Measurements from ENCODE around the gene PLXNB2. TPM values are rescaled to one million over a fixed set of nuclear protein-coding genes. Genes with fewer than 3 reads are reported as not detected.
"Not testable (repeated sequence)": the region's sequence is repeated elsewhere in the genome, so short reads cannot be mapped to it uniquely, and the experiment has no call there.

PLXNB2 gene
- total RNA-seq, 3 donors from 2014 or later (not counting 1 experiment from before 2014, with no cell fraction given) = 6.0 to 34.7 (median 18.9) TPM

DNA sequence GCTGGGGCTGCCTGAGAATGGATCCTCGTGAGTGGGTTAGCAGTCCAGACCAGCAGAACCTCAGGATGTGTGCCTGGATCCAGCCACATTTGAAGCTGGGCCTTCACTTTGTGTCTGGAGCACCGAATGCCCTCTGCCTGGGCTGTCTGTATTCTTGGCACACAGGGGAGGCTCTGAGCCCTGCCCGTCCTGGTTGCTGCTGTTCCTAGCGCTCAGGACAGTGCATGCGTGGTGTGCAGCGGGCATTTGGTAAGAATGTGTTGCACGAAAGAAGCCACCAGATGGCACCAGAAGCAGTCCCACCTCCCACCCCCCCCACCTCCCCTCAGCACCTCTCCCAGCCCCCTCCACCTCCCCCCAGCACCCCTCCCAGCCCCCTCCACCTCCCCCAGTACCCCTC, 33.1 kb downstream of the PLXNB2 start:
- Mint-ChIP-seq H3K27me3 (ENCODE audit: low read depth in 2 of 2) (peaks cover 6 to 7% of the 10 kb centered on the region in 2 donors), H3K4me3 (peak overlapping the region; percentile 52), H3K4me1 (peaks cover 4 to 14% of the 10 kb centered on the region in 2 donors), H3K36me3 (no peaks in the 10 kb centered on the region), H3K27ac (no peak overlapping the region), H3K9me3 (no peaks in the 10 kb centered on the region)
- peaks cover 26% of the 10 kb centered on the region for H3K4me1 ChIP-seq (ENCODE audit: control insufficient read depth, insufficient read depth, low read length)
- H3K27me3 ChIP-seq (ENCODE audit: control insufficient read depth, insufficient read depth, low read length) = peaks cover 6% of the 10 kb centered on the region
- no peaks in the 10 kb centered on the region for H3K9me3 ChIP-seq (ENCODE audit: control insufficient read depth, insufficient read depth, low read length)
- no peaks in the 10 kb centered on the region for H3K36me3 ChIP-seq (ENCODE audit: control insufficient read depth, insufficient read depth, low read length)
- intact Hi-C loops (cut with micrococcal nuclease) = loop anchor here (5.0 to 10.0 kb wide), 2 partner anchors 68 to 220 kb away; partner anchors contain the start of gene PPP6R2
- no peak overlapping the region for H3K27ac ChIP-seq (ENCODE audit: low read length)
- DNase-seq (peak; percentile 37 to 75), ATAC-seq (peak in 1 of 3 donors; percentile 50)
- WGBS (ENCODE audit: insufficient coverage) = 37% methylated on average over 4 of the region's 7 CpGs
- H3K4me3 ChIP-seq (ENCODE audit: low read length) = no peak overlapping the region
- TF ChIP-seq, protein P1, sequence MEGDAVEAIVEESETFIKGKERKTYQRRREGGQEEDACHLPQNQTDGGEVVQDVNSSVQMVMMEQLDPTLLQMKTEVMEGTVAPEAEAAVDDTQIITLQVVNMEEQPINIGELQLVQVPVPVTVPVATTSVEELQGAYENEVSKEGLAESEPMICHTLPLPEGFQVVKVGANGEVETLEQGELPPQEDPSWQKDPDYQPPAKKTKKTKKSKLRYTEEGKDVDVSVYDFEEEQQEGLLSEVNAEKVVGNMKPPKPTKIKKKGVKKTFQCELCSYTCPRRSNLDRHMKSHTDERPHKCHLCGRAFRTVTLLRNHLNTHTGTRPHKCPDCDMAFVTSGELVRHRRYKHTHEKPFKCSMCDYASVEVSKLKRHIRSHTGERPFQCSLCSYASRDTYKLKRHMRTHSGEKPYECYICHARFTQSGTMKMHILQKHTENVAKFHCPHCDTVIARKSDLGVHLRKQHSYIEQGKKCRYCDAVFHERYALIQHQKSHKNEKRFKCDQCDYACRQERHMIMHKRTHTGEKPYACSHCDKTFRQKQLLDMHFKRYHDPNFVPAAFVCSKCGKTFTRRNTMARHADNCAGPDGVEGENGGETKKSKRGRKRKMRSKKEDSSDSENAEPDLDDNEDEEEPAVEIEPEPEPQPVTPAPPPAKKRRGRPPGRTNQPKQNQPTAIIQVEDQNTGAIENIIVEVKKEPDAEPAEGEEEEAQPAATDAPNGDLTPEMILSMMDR (IDR thresholded peaks at IDR 0.05) = peak; percentile 36

DNA sequence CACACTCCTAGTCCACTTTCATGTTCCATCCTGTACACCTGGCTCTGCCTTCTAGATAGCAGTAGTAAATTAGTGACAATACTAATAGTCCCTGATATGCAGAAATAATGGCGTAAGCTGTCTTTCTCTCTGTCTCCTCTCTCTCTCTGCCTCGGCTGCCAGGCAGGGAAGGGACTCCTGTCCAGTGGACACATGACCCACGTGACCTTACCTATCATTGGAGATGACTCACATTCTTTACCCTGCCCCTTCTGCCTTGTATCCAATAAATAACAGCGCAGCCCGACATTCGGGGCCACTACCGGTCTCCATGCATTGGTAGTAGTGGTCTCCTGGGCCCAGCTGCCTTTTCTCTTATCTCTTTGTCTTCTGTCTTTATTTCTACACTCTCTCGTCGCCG, 33.7 kb downstream of the PLXNB2 start:
- intact Hi-C loops (cut with micrococcal nuclease) = loop anchor here (5.0 to 10.0 kb wide), 2 partner anchors 69 to 221 kb away; partner anchors contain the start of gene PPP6R2
- not testable (repeated sequence) for H3K27ac Mint-ChIP-seq; H3K4me3 ChIP-seq (ENCODE audit: low read length); H3K36me3 Mint-ChIP-seq; DNase-seq; ATAC-seq; H3K27me3 Mint-ChIP-seq (ENCODE audit: low read depth in 2 of 2); H3K27ac ChIP-seq (ENCODE audit: low read length); H3K9me3 Mint-ChIP-seq; H3K27me3 ChIP-seq (ENCODE audit: control insufficient read depth, insufficient read depth, low read length); H3K36me3 ChIP-seq (ENCODE audit: control insufficient read depth, insufficient read depth, low read length); H3K9me3 ChIP-seq (ENCODE audit: control insufficient read depth, insufficient read depth, low read length)
- Mint-ChIP-seq H3K4me1 (peaks cover 4 to 16% of the 10 kb centered on the region in 2 donors), H3K4me3 (peak overlapping the region; percentile 52)
- 88% methylated on average over 9 of the region's 10 CpGs for WGBS (ENCODE audit: insufficient coverage)
- peaks cover 28% of the 10 kb centered on the region for H3K4me1 ChIP-seq (ENCODE audit: control insufficient read depth, insufficient read depth, low read length)

DNA sequence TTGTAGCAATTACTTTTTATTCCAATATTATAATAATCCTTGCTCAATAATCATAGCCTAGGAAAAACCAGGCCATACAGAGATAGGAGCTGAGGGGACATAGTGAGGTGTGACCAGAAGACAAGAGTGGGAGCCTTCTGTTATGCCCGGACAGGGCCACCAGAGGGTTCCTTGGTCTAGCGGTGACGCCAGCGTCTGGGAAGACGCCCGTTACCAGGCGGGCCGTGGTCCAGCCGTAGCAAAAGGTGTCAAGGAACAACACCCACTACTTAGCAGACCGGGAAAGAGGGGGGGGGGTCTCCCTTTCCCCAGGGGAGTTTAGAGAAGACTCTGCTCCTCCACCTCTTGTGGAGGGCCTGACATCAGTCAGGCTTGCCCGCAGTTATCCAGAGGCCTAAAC, 34.1 kb downstream of the PLXNB2 start:
- not testable (repeated sequence) for H3K27ac ChIP-seq (ENCODE audit: low read length); H3K36me3 Mint-ChIP-seq; DNase-seq; H3K9me3 ChIP-seq (ENCODE audit: control insufficient read depth, insufficient read depth, low read length); H3K27ac Mint-ChIP-seq; H3K4me3 Mint-ChIP-seq; H3K27me3 ChIP-seq (ENCODE audit: control insufficient read depth, insufficient read depth, low read length); H3K4me3 ChIP-seq (ENCODE audit: low read length); H3K9me3 Mint-ChIP-seq; ATAC-seq; H3K27me3 Mint-ChIP-seq (ENCODE audit: low read depth in 2 of 2); H3K36me3 ChIP-seq (ENCODE audit: control insufficient read depth, insufficient read depth, low read length)
- intact Hi-C loops (cut with micrococcal nuclease) = loop anchor here (5.0 to 10.0 kb wide), 2 partner anchors 69 to 221 kb away; partner anchors contain the start of gene PPP6R2
- WGBS (ENCODE audit: insufficient coverage) = 81% methylated on average over 6 of the region's 11 CpGs
- H3K4me1 Mint-ChIP-seq = peaks cover 4 to 16% of the 10 kb centered on the region in 2 donors
- H3K4me1 ChIP-seq (ENCODE audit: control insufficient read depth, insufficient read depth, low read length) = peaks cover 28% of the 10 kb centered on the region

DNA sequence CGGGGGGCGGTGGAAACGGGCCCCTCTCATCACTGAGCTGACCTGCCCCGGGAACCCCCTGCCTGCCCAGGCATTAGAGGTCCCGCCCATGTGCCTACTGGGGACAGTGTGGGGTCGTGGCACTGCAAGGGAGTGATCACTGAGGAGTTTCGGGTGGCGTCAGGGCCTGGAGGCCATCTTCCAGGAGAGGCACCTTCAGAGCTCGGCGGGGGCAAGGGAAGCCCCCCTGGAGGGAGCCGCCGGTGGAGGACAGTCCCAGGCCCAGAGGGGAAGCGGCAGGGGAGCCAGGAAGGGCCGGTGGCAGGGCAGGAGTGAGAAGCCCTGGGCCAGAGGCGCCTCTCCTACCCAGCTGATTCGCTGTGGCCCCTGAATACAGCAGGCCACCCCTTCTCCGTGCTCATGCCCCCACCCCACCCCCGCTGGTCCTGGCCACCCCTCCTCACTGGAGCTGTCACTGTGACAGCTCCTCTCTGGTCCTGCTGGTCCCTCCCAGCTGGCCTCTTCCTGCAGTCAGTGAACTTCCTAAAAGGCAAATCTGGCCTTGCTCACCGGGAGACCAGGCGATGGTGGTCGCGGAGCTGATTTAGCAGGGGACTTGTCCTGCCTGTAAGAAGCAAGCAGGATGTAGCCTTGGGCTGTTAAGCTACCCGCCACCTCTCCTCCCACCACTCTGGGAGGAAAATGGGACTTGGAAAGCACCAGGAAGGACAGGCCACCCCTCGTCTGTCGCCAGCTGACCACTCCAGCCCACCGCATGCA, 35.2 kb downstream of the PLXNB2 start:
- Histone ChIP-seq H3K9me3 (ENCODE audit: control insufficient read depth, insufficient read depth, low read length) (no peaks in the 10 kb centered on the region), H3K27ac (ENCODE audit: low read length) (no peak overlapping the region), H3K27me3 (ENCODE audit: control insufficient read depth, insufficient read depth, low read length) (peaks cover 6% of the 10 kb centered on the region), H3K36me3 (ENCODE audit: control insufficient read depth, insufficient read depth, low read length) (no peaks in the 10 kb centered on the region), H3K4me3 (ENCODE audit: low read length) (no peak overlapping the region), H3K4me1 (ENCODE audit: control insufficient read depth, insufficient read depth, low read length) (peaks cover 33% of the 10 kb centered on the region)
- no peaks in the 10 kb centered on the region for H3K9me3 Mint-ChIP-seq
- no peak overlapping the region for H3K27ac Mint-ChIP-seq
- ATAC-seq (no peak), DNase-seq (no peak)
- H3K27me3 Mint-ChIP-seq (ENCODE audit: low read depth in 2 of 2) = peaks cover 6 to 7% of the 10 kb centered on the region in 2 donors
- no peaks in the 10 kb centered on the region for H3K36me3 Mint-ChIP-seq
- peaks cover 4 to 16% of the 10 kb centered on the region in 2 donors for H3K4me1 Mint-ChIP-seq
- no peak overlapping the region for H3K4me3 Mint-ChIP-seq
- intact Hi-C loops (cut with micrococcal nuclease) = loop anchor here (5.0 to 10.0 kb wide), 2 partner anchors 70 to 223 kb away; partner anchors contain the start of gene PPP6R2
- TF ChIP-seq, protein P1 (IDR thresholded peaks at IDR 0.05) = no peak
- WGBS (ENCODE audit: insufficient coverage) = 55% methylated on average over 26 of the region's 26 CpGs

All from natural killer cell (primary cell).